IPS DF 4.7 (cell line): ENCODE data around the gene CEP192.
"Not testable (repeated sequence)": the region's sequence is repeated elsewhere in the genome, so short reads cannot be mapped to it uniquely, and the experiment has no call there.

Source experiments
- DNase-seq: peaks from one replicate; pipeline ENCODE4 v3.0.0-alpha.2; 2013; ENCODE audit warnings: low spot score; ENCODE audit errors: extremely low read depth

The CEP192 gene

GRCh38 chr18:13032173-13032572 is 41.0 kb downstream of the CEP192 start:
- no peak for DNase-seq

GRCh38 chr18:13035249-13035914 is 44.2 kb downstream of the CEP192 start:
- DNase-seq = no peak

DNA sequence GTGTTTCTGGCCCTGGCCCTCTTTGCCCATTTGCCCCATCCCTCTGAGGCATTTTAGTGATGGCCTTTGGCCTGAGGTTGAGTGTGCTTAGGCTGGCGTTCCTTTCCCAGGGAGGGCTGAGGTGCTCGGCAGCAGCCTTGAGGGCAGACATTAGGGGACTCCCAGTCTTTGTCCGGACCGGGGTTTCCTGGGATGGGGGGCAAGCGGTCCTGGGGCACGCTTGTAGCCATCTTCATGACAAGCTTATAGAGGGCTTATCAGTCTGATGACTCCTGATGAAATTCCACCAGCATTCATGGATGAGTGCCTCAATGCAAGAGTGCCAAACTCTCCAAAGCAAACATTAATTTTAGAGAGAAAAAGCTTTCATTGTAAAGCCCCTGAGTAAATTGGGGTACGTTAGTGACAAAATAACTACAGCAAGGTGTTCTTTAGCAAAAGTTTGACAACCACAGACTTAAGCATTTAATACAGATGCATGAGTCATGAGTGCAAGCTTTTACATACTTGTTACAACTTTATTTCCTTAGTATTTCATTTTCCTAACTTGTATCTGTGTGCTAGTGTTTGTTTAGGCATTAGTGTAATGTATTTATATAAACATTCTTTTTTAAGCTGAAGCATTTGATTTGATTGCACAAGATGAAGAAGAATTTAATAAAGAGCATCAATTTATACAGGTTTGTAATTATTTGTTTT is 45.6 kb downstream of the CEP192 start:
- no peak for DNase-seq

- no peak for DNase-seq
These were observed 48.6 kb downstream of the CEP192 start for GRCh38 chr18:13039806-13040205.

GRCh38 chr18:13043066-13043465 is 51.9 kb downstream of the CEP192 start:
- DNase-seq = no peak

DNA sequence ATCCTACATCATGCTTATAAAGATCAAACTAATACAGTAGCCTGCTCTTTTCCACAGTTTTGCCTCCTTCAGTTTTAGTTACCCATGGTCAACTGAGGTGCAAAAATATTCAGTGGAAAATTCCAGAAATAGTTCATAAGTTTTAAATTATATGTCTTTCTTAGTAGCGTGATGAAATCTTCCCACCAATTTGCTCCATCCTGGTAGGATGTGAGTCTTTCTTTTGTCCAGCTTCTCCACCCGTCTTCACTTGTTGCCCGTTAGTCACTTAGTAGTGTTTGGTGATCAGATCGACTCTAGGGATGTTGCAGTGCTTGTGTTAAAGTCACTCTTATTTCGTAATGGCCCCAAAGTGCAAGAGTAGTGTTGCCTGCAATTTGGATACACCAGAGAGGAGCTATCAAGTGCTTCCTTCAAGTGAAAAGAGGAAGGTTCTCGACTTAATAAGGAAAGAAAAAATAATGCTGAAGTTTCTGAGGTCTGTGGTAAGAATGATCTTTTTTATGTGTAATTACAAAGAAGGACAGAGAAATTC is 57.0 kb downstream of the CEP192 start:
- DNase-seq = no peak

DNA sequence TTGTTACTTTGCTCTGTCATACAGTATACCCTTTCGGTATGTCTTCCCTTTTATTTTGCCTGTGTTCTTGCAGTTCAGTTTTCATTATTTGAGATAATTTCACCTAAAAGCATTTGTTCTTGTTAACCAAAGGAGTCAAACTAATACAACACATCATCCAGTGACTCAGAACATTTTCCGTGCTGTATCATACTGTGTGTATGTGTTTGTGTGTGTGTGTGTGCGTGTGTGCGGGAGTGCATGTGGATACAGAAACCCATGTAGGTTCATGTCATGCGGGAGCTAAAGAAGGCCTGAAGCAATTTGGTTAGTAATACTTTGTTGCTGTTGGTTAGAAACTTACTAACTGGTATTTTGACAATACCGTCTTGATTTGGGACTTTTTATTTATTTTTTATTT is 60.0 kb downstream of the CEP192 start:
- DNase-seq = no peak

- DNase-seq = no peak
These were observed 60.8 kb downstream of the CEP192 start for GRCh38 chr18:13051950-13052349.

GRCh38 chr18:13054336-13054735 is 63.2 kb downstream of the CEP192 start:
- DNase-seq = no peak

GRCh38 chr18:13061630-13062189 is 70.5 kb downstream of the CEP192 start:
- no peak for DNase-seq

DNA sequence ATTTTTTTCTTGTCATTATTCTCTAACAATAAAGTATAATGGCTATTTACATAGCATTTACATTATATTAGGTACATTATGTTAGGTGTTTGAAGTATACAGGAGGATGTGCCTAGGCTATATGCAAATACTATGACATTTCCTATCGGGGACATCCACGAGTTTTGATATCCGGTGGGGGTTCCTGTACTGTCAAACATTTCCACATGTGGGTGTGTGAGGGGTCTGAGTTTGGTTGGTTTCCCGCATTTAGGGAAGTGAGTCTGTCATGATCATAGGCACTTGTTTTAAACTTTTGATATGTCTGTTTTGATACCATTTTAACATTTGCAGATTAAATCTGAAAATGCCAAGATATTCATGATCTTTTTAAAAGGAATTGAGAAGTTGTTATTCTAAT is 76.0 kb downstream of the CEP192 start:
- no peak for DNase-seq

- no peak for DNase-seq
These were observed 76.8 kb downstream of the CEP192 start for GRCh38 chr18:13067966-13068365.

- no peak for DNase-seq
These were observed 79.3 kb downstream of the CEP192 start for GRCh38 chr18:13070460-13070859.

DNA sequence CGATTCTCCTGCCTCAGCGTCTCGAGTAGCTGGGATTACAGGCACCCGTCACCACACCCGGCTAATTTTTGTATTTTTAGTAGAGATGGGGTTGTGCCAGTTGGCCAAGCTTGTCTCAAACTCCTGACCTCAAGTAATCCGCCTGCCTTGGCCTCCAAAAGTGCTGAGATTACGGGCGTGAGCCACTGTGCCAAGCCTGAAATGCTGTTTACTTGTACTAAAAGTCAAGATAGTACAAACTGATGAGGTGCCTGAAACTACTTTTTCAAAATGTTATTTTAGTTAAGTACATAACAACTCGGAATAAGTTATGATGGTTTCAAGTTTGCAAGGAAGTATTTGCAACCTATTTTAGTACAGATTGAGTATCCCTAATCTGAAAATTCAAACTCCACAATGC is 85.7 kb downstream of the CEP192 start:
- no peak for DNase-seq

GRCh38 chr18:13077473-13077872 is 86.3 kb downstream of the CEP192 start:
- no peak for DNase-seq

GRCh38 chr18:13078065-13078464 is 86.9 kb downstream of the CEP192 start:
- DNase-seq = not testable (repeated sequence)

- DNase-seq = no peak
These were observed 95.7 kb downstream of the CEP192 start for GRCh38 chr18:13086906-13087305.

DNA sequence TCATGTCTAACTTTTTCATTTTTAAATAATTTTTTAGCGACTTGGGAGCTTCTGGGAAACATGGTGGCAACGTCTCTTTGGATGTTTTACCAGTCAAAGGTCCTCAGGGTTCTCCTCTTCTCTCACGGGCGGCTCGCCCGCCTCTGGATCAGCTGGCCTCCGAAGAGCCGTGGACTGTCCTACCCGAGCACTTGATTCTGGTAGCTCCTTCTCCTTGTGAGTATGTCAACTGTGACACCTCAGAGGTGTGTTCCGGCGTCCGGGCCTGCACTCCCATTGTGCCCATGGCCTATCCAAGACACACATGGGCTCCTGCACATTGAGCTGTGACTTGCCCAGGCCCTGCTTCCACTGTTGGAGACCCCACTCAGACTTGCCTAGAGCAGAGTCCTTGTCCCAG is 104.3 kb downstream of the CEP192 start:
- DNase-seq = no peak

GRCh38 chr18:13096232-13096631 is 105.1 kb downstream of the CEP192 start:
- DNase-seq = no peak

DNA sequence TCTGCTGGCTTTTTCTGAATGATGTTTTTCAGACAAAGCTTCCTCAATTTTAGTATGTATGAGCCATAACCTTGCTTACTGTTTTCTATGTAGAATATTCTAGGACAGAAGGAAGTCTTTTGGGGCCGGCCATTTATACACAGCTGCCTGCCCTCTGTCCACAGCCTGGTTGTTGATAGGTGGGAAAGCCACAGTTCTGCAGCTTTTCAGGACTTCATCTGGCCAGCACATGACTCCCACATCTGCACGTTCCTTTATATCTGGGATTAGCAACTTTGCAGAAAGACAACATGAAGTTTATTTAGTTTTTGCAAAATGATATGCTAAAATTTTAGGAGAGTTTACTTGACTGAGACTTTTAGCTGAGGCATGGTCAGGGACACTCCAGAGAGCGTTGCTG is 105.6 kb downstream of the CEP192 start:
- DNase-seq = no peak

- DNase-seq = not testable (repeated sequence)
These were observed 106.9 kb downstream of the CEP192 start for GRCh38 chr18:13098104-13098503.

DNA sequence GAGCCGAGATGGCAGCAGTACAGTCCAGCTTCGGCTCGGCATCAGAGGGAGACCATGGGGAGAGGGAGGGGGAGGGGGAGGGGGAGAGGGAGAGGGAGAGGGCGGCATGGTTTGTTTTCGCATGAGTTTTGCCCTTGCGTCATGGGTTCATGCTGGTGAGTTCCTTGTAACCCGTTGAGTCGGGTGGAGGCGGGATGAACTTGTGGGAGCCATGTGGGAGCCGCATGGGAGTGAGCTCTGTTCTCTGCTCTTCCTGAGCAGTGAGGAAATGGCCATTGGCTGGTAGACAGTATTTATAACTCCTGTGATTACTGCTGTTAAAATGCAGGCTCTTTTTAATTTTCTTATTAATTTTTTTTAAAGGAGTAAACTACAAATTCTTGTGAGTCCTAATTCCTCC is 108.0 kb downstream of the CEP192 start:
- DNase-seq = no peak
